ENCODE data around the gene MMS19.
"Not testable (repeated sequence)": the region's sequence is repeated elsewhere in the genome, so short reads cannot be mapped to it uniquely, and the experiment has no call there.

DNA sequence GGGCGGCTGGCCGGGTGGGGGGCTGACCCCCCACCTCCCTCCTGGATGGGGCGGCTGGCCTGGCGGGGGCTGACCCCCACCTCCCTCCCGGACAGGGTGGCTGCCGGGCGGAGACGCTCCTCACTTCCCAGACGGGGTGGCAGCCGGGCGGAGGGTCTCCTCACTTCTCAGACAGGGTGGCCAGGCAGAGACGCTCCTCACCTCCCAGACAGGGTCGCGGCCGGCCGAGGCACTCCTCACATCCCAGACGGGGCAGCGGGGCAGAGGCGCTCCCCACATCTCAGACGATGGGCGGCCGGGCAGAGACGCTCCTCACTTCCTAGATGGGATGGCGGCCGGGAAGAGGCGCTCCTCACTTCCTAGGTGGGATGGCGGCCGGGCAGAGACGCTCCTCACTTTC lies 30.7 kb upstream of the MMS19 start:
- TF ChIP-seq, protein P1, sequence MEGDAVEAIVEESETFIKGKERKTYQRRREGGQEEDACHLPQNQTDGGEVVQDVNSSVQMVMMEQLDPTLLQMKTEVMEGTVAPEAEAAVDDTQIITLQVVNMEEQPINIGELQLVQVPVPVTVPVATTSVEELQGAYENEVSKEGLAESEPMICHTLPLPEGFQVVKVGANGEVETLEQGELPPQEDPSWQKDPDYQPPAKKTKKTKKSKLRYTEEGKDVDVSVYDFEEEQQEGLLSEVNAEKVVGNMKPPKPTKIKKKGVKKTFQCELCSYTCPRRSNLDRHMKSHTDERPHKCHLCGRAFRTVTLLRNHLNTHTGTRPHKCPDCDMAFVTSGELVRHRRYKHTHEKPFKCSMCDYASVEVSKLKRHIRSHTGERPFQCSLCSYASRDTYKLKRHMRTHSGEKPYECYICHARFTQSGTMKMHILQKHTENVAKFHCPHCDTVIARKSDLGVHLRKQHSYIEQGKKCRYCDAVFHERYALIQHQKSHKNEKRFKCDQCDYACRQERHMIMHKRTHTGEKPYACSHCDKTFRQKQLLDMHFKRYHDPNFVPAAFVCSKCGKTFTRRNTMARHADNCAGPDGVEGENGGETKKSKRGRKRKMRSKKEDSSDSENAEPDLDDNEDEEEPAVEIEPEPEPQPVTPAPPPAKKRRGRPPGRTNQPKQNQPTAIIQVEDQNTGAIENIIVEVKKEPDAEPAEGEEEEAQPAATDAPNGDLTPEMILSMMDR (IDR thresholded peaks at IDR 0.05 in 4 of 5, conservative IDR thresholded peaks at IDR 0.05 in 1 of 5): not testable (repeated sequence)
- TF ChIP-seq POLR2A (IDR thresholded peaks at IDR 0.05): not testable (repeated sequence)
